Hepatocyte (in vitro differentiated cells): ENCODE measurements around the gene CCL19.

Experiments used
- CTCF ChIP-seq: fragments of 200-600 bp; sonication (generic); IDR thresholded peaks from 2 replicates; pipeline ENCODE4 v1.5.1; 2016; ENCODE audit warnings: antibody characterized with exemption, mild to moderate bottlenecking; ENCODE audit not compliant: poor library complexity
- EZH2 ChIP-seq: fragments of 200-600 bp; sonication (generic); IDR thresholded peaks from 2 replicates; pipeline ENCODE4 v1.6.1; 2016; ENCODE audit warnings: antibody characterized with exemption, mild to moderate bottlenecking, borderline replicate concordance

- TF ChIP-seq CTCF (no peak), EZH2 (no peak)
These were observed 31.4 kb downstream of the CCL19 start for GRCh38 chr9:34659592-34660253.
